NCI-H526 treated with DMSO at 0.1 percent for 48 hours (cell line): Measurements from ENCODE around the gene PFDN4.
"Not testable (repeated sequence)": the region's sequence is repeated elsewhere in the genome, so short reads cannot be mapped to it uniquely, and the experiment has no call there.

ENCODE experiments used
- DNase-seq: peaks from one replicate; lab custom pipeline; 2025; lab: John Stamatoyannopoulos, UW

Gene PFDN4

DNA sequence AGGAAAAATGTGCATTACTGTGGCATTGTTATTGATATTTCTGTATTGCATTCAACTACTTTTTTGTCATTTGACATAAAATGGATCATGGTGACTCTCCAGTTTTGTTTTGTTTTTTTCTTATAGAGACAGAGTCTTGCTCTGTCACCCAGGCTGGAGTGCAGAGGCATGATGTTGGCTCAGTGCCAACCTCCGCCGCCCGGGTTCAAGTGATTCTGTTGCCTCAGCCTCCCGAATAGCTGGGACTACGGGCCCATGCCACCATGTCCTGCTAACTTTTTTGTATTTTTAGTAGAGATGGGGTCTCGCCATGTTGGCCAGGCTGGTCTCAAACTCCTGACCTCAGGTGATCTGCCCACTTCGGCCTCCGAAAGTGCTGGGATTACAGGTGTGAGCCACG is 16.8 kb downstream of the PFDN4 start:
- DNase-seq: not testable (repeated sequence)

- no peak for DNase-seq
These were observed 19.4 kb downstream of the PFDN4 start for GRCh38 chr20:54227241-54227640.

DNA sequence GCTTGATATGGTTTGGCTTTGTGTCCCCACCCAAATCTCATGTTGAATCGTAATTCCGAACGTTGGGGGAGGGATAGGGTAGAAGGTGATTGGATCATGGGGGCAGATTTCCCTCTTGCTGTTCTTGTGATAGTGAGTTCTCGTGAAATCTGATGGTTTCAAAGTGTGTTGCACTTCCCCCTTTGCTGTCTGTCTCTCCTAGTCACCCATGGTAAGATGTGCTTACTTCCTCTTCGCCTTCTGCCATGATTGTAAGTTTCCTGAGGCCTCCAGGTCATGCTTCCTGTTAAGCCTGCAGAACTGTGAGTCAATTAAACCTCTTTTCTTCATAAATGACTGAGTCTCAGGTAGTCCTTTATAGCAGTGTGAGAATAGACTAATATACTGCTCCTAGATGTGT is 19.9 kb downstream of the PFDN4 start:
- DNase-seq: no peak

DNA sequence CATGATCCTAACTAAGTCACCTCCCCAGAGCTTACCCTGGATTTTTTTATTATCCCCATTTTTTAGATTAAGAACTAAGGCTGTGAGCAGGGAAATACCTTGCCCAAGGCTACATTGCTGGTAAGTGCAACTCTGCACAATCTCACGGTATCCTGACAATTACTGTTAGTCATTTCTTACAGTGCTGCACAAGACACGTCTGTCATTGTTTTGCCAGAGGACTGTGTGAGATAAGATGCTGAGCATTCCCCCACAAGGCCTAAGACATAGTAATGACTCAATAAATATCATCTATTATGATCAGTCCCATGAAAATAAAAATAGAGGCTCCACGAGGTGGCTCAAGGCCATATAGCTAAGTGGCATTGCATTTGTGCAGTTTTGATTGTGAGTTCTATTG is 21.0 kb downstream of the PFDN4 start:
- DNase-seq: no peak

GRCh38 chr20:54229566-54230160 is 21.8 kb downstream of the PFDN4 start:
- no peak for DNase-seq

GRCh38 chr20:54231036-54231435 is 23.1 kb downstream of the PFDN4 start:
- DNase-seq: no peak

DNA sequence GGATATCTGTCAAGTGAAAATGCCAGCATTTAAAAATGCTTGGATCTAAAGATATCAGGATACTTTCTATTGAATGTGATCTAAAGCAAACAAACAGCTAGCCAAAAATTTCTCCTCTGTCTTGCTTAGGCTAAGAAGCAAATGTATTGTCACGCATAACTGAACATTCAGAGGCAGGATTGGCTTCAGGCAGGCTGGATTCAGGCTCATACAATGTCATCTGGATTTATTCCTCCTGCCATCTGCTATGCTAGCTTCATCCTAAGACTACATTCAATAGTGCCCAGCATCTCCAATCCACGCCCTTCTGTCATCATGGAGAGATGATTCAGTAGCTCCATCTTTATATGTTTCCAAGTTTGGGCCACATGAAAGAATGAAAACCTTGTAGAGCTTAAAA is 27.1 kb downstream of the PFDN4 start:
- DNase-seq: no peak

- no peak for DNase-seq
These were observed 29.4 kb downstream of the PFDN4 start for GRCh38 chr20:54237116-54237943.

DNA sequence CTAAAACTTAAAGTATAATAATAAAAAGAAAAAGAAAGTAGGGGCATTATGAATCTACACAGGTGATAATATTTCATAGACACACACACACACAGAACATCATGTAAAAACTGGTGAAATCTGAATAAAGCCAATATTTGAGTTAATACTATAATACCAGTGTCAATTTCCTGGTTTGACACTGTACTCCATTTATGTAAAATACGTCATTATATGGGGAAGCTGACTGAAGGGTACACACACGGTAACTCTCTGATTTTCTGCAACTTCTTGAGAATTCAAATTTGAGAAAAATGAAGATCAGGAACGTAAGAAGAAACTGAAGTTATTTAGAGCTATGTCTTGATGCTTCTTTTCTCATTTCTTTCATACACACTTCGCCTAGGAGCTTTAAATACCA is 36.2 kb downstream of the PFDN4 start:
- no peak for DNase-seq

DNA sequence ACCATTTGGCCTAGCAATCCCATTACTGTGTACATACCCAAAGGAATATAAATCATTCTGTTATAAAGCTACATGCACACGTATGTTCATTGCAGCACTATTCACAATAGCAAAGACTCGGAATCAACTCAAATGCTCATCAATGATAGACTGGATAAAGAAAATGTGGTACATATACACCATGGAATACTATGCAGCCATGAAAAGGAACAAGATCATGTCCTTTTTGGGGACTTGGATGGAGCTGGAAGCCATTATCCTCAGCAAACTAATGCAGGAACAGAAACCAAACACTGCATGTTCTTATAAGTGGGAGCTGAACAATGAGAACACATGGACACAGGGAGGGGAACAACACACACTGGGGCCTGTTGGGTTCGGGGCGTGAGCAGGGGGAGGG is 40.8 kb downstream of the PFDN4 start:
- not testable (repeated sequence) for DNase-seq

DNA sequence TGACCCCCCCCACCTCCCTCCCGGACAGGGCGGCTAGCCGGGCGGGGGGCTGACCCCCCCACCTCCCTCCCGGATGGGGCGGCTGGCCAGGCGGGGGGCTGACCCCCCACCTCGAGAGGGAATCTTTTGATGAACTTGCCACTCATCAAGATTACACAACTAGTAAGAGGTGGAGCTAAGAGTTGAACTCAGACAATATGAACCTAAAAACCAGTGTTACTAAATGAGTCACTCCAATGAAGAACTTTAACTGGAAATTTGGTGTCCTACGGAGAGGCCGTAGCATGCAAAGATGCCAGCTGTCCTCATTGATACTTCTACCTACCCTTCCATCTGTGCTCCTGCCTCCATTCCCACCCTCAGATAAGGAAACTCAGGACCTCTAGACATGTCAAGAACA is 42.8 kb downstream of the PFDN4 start:
- no peak for DNase-seq

DNA sequence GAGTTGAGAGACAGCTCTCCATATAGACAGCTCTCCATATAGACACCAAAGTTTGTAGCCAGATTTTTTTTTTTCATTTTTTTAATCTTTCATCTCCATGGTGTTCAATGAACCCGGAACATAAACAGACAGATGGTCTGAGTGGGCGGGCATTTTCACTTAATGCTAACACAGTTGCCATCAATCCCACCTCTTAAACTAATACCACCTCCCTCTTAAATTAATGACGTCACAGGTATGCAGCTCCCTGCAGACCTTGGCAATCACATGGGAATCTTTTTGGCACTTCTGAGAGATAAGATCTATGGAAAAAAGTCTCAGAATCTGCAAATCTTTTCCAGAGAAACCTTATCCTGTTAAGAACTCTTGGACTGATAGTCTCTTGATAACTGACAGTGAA is 43.2 kb downstream of the PFDN4 start:
- no peak for DNase-seq

DNA sequence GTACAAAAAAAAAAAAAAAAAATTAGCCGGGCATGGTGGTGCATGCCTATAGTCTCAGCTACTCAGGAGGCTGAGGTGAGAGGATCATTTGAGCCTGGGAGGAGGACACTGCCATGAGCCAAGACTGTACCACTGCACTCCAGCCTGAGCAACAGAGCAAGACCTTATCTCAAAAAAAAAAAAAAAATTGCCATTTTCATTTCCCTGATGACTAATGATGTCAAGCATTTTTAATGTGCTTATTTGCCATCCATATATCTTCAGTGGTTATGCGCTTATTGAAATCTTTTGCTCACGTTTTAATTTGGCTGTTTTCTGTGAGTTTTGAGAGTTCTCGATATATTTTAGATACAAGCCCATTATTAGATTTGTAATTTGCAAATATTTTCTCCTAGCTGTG is 46.7 kb downstream of the PFDN4 start:
- DNase-seq: no peak

GRCh38 chr20:54255157-54255556 is 47.3 kb downstream of the PFDN4 start:
- no peak for DNase-seq

DNA sequence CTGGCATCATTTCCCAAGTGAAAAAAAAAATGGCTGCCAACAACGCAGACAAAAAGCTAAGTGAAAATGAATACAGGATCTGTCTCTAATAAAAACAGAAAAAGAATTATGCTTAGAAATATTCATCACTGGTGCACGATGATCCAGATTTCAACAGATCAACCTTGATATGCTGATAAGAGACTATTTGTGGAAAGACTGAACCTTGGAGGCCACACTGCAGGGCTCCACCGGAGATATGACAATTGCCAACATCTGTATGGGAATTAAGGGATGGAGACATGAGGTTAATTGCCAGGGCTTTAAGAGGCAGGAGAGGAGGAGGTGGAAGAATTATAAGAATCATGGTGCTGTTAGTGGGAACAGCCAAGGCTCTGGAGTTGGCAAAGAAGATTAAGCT is 48.3 kb downstream of the PFDN4 start:
- no peak for DNase-seq

GRCh38 chr20:54257071-54257816 is 49.4 kb downstream of the PFDN4 start:
- DNase-seq: no peak

- DNase-seq: no peak
These were observed 52.2 kb downstream of the PFDN4 start for GRCh38 chr20:54260116-54260515.

DNA sequence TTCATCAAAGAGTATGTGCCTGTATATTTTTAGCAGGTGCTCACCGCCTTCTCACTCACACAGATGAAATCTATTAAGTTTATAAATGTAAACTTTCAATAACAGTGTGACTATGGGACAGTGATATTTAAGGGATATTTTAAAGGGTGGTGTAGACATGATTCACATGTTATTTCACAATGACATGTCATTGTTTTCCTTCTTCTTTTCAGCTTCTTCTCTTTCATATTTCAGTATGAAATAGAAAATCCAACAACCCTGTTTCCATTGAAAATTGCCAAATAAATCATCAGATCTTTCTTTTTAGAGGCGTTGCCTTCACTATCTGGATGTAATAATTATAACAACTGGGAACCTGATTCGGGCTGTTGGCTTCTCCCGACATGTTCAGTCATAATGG is 54.8 kb downstream of the PFDN4 start:
- no peak for DNase-seq

DNA sequence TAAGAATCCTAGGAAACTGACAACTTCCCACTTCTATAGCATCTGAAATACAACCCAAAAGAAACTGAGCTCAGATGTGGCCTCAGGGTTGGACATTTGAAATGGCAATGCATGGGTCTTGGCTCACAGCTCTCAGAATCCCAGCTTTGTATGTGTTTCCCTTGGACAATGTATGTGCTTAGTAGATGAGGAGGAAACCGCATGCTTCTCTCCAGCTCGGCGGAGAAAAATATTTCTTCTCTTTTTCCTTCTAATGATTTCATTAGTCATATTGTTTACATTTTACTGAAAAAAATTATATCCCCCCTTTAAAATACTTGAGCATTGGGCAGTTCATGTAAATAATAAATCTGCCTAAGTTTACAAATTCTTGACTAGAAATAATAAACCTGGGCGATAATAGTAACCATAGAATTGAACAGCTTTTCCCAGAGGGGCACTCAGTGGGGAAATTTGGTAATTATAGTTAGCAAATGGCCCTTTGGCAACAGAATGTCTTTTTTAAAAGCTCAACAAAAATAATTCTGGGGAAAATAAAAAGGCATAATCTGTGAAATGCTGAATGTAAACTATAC is 55.3 kb downstream of the PFDN4 start:
- no peak for DNase-seq

- not testable (repeated sequence) for DNase-seq
These were observed 57.9 kb downstream of the PFDN4 start for GRCh38 chr20:54265791-54266190.

DNA sequence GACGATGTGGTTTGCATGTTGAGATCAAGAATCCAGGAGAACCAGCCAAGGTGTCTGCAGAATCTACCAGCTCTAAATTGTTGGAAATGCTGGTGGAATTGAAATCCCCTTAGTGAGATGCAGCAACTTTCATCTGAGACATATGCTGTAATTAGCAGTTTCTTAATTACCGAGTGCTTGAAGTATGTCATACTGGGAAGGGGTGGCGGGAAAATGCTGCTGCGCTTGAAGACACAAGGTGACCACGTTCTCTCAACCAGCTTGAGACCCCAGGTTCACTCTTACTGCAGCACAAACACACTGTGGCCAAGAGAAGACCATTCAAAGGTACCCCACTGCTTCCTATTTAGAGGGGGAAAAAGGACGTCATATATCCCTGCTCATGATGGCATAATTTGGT is 59.0 kb downstream of the PFDN4 start:
- DNase-seq: no peak

DNA sequence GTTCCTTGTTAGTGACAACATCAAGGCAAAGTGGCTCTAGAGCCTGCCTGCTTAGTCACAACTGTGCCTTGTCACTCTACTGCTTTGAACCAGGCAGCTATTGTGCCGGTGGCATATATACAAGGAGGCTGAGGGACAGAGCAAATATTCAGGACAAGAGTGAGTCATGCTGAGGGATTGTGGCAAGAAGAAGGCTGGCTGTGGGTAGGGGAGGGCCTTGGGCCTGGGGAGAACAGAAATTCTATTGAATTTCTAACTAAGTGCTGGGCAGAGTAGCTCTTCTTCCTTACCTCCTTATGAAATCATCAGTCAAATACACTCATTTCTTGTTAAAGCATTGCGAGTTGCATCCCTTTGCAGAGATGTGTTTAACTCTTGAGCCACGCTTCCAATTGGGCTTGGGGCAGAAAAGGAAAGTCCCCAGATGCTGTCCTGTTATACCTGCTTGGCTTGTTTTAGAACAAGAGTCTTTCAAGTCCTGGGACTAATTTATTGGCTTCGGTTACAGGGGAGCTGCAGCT is 59.7 kb downstream of the PFDN4 start:
- no peak for DNase-seq

DNA sequence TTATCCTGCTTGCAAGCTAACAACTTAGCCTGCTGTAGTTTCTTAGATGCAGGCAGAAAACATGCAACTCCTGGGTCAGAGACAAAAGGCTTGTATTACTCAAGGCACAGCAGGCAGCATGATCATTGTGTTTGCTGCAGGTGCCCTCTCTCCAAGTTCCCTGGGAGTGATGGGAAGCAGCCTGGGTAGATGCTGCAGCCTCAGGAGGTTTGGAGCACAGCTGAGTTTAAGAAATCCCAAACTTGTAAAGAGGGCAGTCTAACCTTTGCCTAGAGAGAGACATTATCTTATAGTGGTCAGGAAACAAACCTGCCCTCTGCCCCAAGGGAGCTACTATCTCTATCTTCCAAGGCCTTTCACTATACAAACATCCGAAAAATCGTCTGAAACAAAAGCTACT is 61.1 kb downstream of the PFDN4 start:
- no peak for DNase-seq
